K562 (cell line): Measurements from ENCODE around the gene MARK2. TPM values are rescaled to one million over a fixed set of nuclear protein-coding genes. Genes with fewer than 3 reads are reported as not detected.
A peak's percentile ranks its signal among the peaks of the same experiment; 100 is the strongest.

Experiments used
- ATF7 ChIP-seq: fragments of 450-650 bp; IDR thresholded peaks from 2 replicates; pipeline ENCODE4 v1.7.1; 2014; ENCODE audit warnings: mild to moderate bottlenecking, moderate library complexity
- CREM ChIP-seq: IDR thresholded peaks from 2 replicates; pipeline ENCODE4 v1.6.1; 2014; ENCODE audit warnings: antibody characterized with exemption, low read depth
- CXXC5 ChIP-seq: fragments of 250-450 bp; sonication (Bioruptor Pico); IDR thresholded peaks from 2 replicates; pipeline ENCODE4 v1.8.0; 2022; ENCODE audit warnings: inconsistent platforms, mild to moderate bottlenecking, moderate library complexity
- E2F6 ChIP-seq, 2 experiments: IDR thresholded peaks; 2 replicates each; pipeline ENCODE4 v1.6.1; 2011; ENCODE audit warnings: borderline replicate concordance in 1 of 2, control low read depth in 1 of 2, low read depth in 1 of 2, low read length in 1 of 2, mild to moderate bottlenecking in 1 of 2, mixed read lengths in 1 of 2, moderate library complexity in 1 of 2; ENCODE audit not compliant: insufficient read depth in 1 of 2, insufficient read length in 1 of 2, poor library complexity in 1 of 2, severe bottlenecking in 1 of 2; ENCODE audit errors: extremely low read depth in 1 of 2
- ELF1 ChIP-seq: fragments of 200-800 bp; sonication (Bioruptor generic); IDR thresholded peaks from 2 replicates; pipeline ENCODE4 v1.6.1; 2016; ENCODE audit warnings: missing genetic modification characterization, missing compliant biosample characterization
- ERF ChIP-seq: fragments of 450-650 bp; formaldehyde crosslinking; IDR thresholded peaks from 2 replicates; pipeline ENCODE4 v1.4.0; 2020; ENCODE audit warnings: mild to moderate bottlenecking, mixed read lengths
- HCFC1 ChIP-seq: IDR thresholded peaks from 2 replicates; pipeline ENCODE4 v1.6.1; 2012; ENCODE audit warnings: low read depth, low read length, improper control_type of control experiment
- KLF13 ChIP-seq: fragments of 450-650 bp; IDR thresholded peaks from 2 replicates; pipeline ENCODE4 v1.6.1; 2016; ENCODE audit warnings: missing genetic modification characterization, low read depth, mild to moderate bottlenecking, missing compliant biosample characterization, moderate library complexity, borderline replicate concordance
- MAZ ChIP-seq, 2 experiments: fragments of 450-650 bp in 1 of 2; sonication (generic) in 1 of 2; formaldehyde crosslinking; IDR thresholded peaks in 1 of 2; conservative IDR thresholded peaks in 1 of 2; 2 replicates each; pipeline versions ENCODE4 v1.4.0 to v1.5.0; 2020; ENCODE audit warnings: mild to moderate bottlenecking in 1 of 2, missing genetic modification reagents in 1 of 2
- MIER1 ChIP-seq: fragments of 450-650 bp; IDR thresholded peaks from 2 replicates; pipeline ENCODE4 v1.6.1; 2016; ENCODE audit warnings: antibody characterized with exemption, mild to moderate bottlenecking, low read depth
- MNT ChIP-seq, 2 experiments: fragments of 450-650 bp; conservative IDR thresholded peaks; 2 replicates each; pipeline ENCODE4 v1.6.1; 2017; ENCODE audit warnings: mild to moderate bottlenecking in 2 of 2, moderate library complexity in 2 of 2
- NFIC ChIP-seq: fragments of 450-650 bp; IDR thresholded peaks from 2 replicates; pipeline ENCODE4 v1.6.1; 2017; ENCODE audit warnings: mild to moderate bottlenecking, inconsistent platforms
- POLR2A ChIP-seq: fragments of 450-650 bp; conservative IDR thresholded peaks from 2 replicates; pipeline ENCODE4 v1.6.1; 2016
- RBFOX2 ChIP-seq: fragments of 200-400 bp; formaldehyde crosslinking; IDR thresholded peaks from 2 replicates; pipeline ENCODE4 v1.6.1; 2017; ENCODE audit warnings: low read depth, mild to moderate bottlenecking, low read length, moderate library complexity
- SIN3A ChIP-seq, 2 experiments: fragments of 150-350 bp in 1 of 2; IDR thresholded peaks; 2 replicates each; pipeline ENCODE4 v1.6.1; 2011 to 2016; ENCODE audit warnings: borderline replicate concordance in 2 of 2, low read depth in 2 of 2, low read length in 2 of 2, mild to moderate bottlenecking in 2 of 2, moderate library complexity in 2 of 2; ENCODE audit not compliant: control insufficient read depth in 1 of 2
- SIN3B ChIP-seq: fragments of 450-650 bp; IDR thresholded peaks from 2 replicates; pipeline ENCODE4 v1.6.1; 2017; ENCODE audit warnings: low read depth, mild to moderate bottlenecking, moderate library complexity
- TAF1 ChIP-seq: IDR thresholded peaks from 2 replicates; pipeline ENCODE4 v1.6.1; 2011; ENCODE audit warnings: mild to moderate bottlenecking, low read length, moderate library complexity; ENCODE audit not compliant: insufficient read depth, control insufficient read depth, severe bottlenecking; ENCODE audit errors: extremely low read depth
- ZNF217 ChIP-seq: sonication (generic); formaldehyde crosslinking; IDR thresholded peaks from 2 replicates; pipeline ENCODE4 v1.8.0; 2022; ENCODE audit warnings: mild to moderate bottlenecking, missing genetic modification reagents
- ZNF224 ChIP-seq: sonication (generic); formaldehyde crosslinking; IDR thresholded peaks from 2 replicates; pipeline ENCODE4 v1.8.0; 2022; ENCODE audit warnings: mild to moderate bottlenecking, missing genetic modification reagents
- ZNF511 ChIP-seq: sonication (generic); formaldehyde crosslinking; IDR thresholded peaks from 2 replicates; pipeline ENCODE4 v1.8.0; 2022; ENCODE audit warnings: mild to moderate bottlenecking, missing genetic modification reagents
- polyA plus RNA-seq, 8 experiments: library from polyadenylated mRNA; depleted of rRNA in 4 of 8; stranded (reverse) in 5 of 8; unstranded in 3 of 8; fragments of >200 nt; fragmentation: Nextera tagmentation in 2 of 8; fragmentation: Illumina TruSeq in 1 of 8; extraction: Ambion mirVana in 2 of 8; extraction: Trizol in 1 of 8; gene quantifications; 2 replicates each; pipeline versions ENCODE4 v1.2.1 to v1.2.3, GENCODE V29; 2011 to 2014; ENCODE audit warnings: inconsistent platforms in 1 of 8, missing spikeins in 1 of 8
- total RNA-seq, 7 experiments: library from RNA; depleted of rRNA in 6 of 7; stranded (reverse); fragments of >200 nt in 6 of 7; fragmentation: Illumina TruSeq in 2 of 7; extraction: Trizol in 2 of 7; gene quantifications; 2 replicates each; pipeline versions ENCODE4 v1.2.1 to v1.2.3, GENCODE V29; 2011 to 2021; ENCODE audit warnings: low replicate concordance in 1 of 7

Gene MARK2
- total and polyA plus RNA-seq, 9 of the 15 experiments (the other 6 are each of a cell fraction or from before 2014, with no cell fraction given) = 0.32 to 43.5 (median 15.1) TPM

GRCh38 chr11:63838678-63839507 is at the start of gene MARK2 (continued):
- peak in 1 of 2 experiments; percentile 21 for TF ChIP-seq E2F6 (IDR thresholded peaks at IDR 0.05; ENCODE audit: borderline replicate concordance in 1 of 2, extremely low read depth in 1 of 2, insufficient read depth in 1 of 2, insufficient read length in 1 of 2, low read depth in 1 of 2, low read length in 1 of 2, poor library complexity in 1 of 2, severe bottlenecking in 1 of 2)
- TF ChIP-seq MNT (conservative IDR thresholded peaks at IDR 0.05) = peak; percentile 86 to 89
- TF ChIP-seq TAF1 = peak; percentile 68
- TF ChIP-seq ZNF511 (CRISPR knock-in tag) = 0 out of 2 replicates have a peak, but pooled peaks have one; percentile 8
- no peak for TF ChIP-seq MIER1
- peak in 1 of 2 experiments; percentile 76; a peak in 1 of 4 replicates for TF ChIP-seq SIN3A (IDR thresholded peaks at IDR 0.05; ENCODE audit: borderline replicate concordance in 2 of 2, control insufficient read depth in 1 of 2, low read depth in 2 of 2, low read length in 2 of 2)
- no peak for TF ChIP-seq ZNF217 (CRISPR knock-in tag)
- 0 out of 2 replicates have a peak, but pooled peaks have one; percentile 53 for TF ChIP-seq ERF
- TF ChIP-seq CXXC5 (CRISPR knock-in tag) = peak; percentile 58
- no peak for TF ChIP-seq ZNF224
- TF ChIP-seq ATF7 = peak; percentile 40; the same call in 1 of the 2 replicates
- peak; percentile 73; the same call in 1 of the 2 replicates for TF ChIP-seq SIN3B
- peak in 1 of 2 experiments; percentile 66; a peak in 3 of 4 replicates for TF ChIP-seq MAZ (CRISPR knock-in tag; conservative IDR thresholded peaks at IDR 0.05 in 1 of 2, IDR thresholded peaks at IDR 0.05 in 1 of 2)
- TF ChIP-seq POLR2A = peak; percentile 62; the same call in 1 of the 2 replicates
- peak; percentile 80 for TF ChIP-seq RBFOX2
- TF ChIP-seq NFIC = no peak
- peak; percentile 36; the same call in 1 of the 2 replicates for TF ChIP-seq HCFC1
- peak; percentile 91 for TF ChIP-seq ELF1 (tag)
- TF ChIP-seq KLF13 (tag) = peak; percentile 95
- TF ChIP-seq CREM = 0 out of 2 replicates have a peak, but pooled peaks have one; percentile 2
